PC-3 (cell line): ENCODE results near the gene TMEM17. TPM values are rescaled to one million over a fixed set of nuclear protein-coding genes. Genes with fewer than 3 reads are reported as not detected.

Experiments
- ATAC-seq: fragments of 200-7000 bp; cut with Tn5 transposase; 2 replicates; pipeline ENCODE4 v1.9.1; 2020; ENCODE audit warnings: mild to moderate bottlenecking, moderate library complexity
- BruUV-seq: library from RNA; stranded (reverse); fragments of 400-500 nt; replicated peaks from 2 replicates; lab custom pipeline; 2021; lab: Mats Ljungman, UMichigan
- CTCF ChIA-PET: fragments of 300-600 bp; sonication (Branson Sonifier 250); formaldehyde crosslinking; loops from one replicate; lab custom pipeline; 2022; ENCODE audit warnings: antibody characterized with exemption; lab: Charles Lee
- POLR2A ChIA-PET: fragments of 300-600 bp; sonication (Branson Sonifier 250); formaldehyde crosslinking; loops from one replicate; lab custom pipeline; 2022; ENCODE audit warnings: antibody characterized with exemption; ENCODE audit not compliant: unreplicated experiment; lab: Charles Lee
- DNase-seq: peaks from one replicate; pipeline ENCODE4 v3.0.0-alpha.2; 2015
- H2AFZ ChIP-seq: fragments of 300-600 bp; sonication (generic); 2 replicates; pipeline ENCODE4 v1.6.0; 2016; ENCODE audit warnings: antibody characterized with exemption, low read length
- H3F3A ChIP-seq: fragments of 300-600 bp; sonication (generic); one replicate; pipeline ENCODE4 v1.6.0; 2017; ENCODE audit warnings: antibody characterized with exemption, low read length, control low read depth, mild to moderate bottlenecking; ENCODE audit not compliant: unreplicated experiment
- H3K27ac ChIP-seq: fragments of 300-600 bp; sonication (generic); 2 replicates; pipeline ENCODE4 v1.5.1; 2016; ENCODE audit warnings: mild to moderate bottlenecking, low read length
- H3K27me3 ChIP-seq: fragments of 300-600 bp; sonication (generic); 2 replicates; pipeline ENCODE4 v1.6.1; 2016; ENCODE audit warnings: low read length, mixed read lengths
- H3K36me3 ChIP-seq: fragments of 300-600 bp; sonication (generic); 2 replicates; pipeline ENCODE4 v1.6.1; 2016; ENCODE audit warnings: low read depth, mixed run types, low read length, mixed read lengths
- H3K4me1 ChIP-seq: fragments of 300-600 bp; sonication (generic); 2 replicates; pipeline ENCODE4 v1.5.1; 2016; ENCODE audit warnings: low read length; ENCODE audit not compliant: insufficient read depth
- H3K4me2 ChIP-seq: fragments of 300-600 bp; sonication (generic); 2 replicates; pipeline ENCODE4 v1.6.0; 2016; ENCODE audit warnings: low read length
- H3K4me3 ChIP-seq: fragments of 300-600 bp; sonication (generic); 2 replicates; pipeline ENCODE4 v1.5.1; 2016; ENCODE audit warnings: mild to moderate bottlenecking, low read length, mixed read lengths
- H3K79me2 ChIP-seq: fragments of 300-600 bp; sonication (generic); 2 replicates; pipeline ENCODE4 v1.6.1; 2017; ENCODE audit warnings: low read length, mixed read lengths
- H3K9ac ChIP-seq: fragments of 300-600 bp; sonication (generic); 2 replicates; pipeline ENCODE4 v1.6.0; 2016; ENCODE audit warnings: mild to moderate bottlenecking, low read length
- H3K9me2 ChIP-seq: fragments of 300-600 bp; sonication (generic); replicated peaks from 2 replicates; pipeline ENCODE4 v1.6.1; 2016; ENCODE audit warnings: mixed run types, low read length, mixed read lengths
- H3K9me3 ChIP-seq: fragments of 300-600 bp; sonication (generic); 2 replicates; pipeline ENCODE4 v1.6.1; 2016; ENCODE audit warnings: low read length, mixed read lengths
- H4K20me1 ChIP-seq: fragments of 300-600 bp; sonication (generic); 2 replicates; pipeline ENCODE4 v1.6.1; 2016; ENCODE audit warnings: low read length, mixed read lengths
- EZH2 ChIP-seq: fragments of 300-600 bp; sonication (generic); IDR thresholded peaks from one replicate; pipeline ENCODE4 v1.6.1; 2017; ENCODE audit warnings: antibody characterized with exemption, mild to moderate bottlenecking, low read length; ENCODE audit not compliant: unreplicated experiment
- EZH2phosphoT487 ChIP-seq: fragments of 300-600 bp; sonication (generic); IDR thresholded peaks from 2 replicates; pipeline ENCODE4 v1.6.1; 2018; ENCODE audit warnings: mild to moderate bottlenecking, antibody characterized with exemption, low read length, borderline replicate concordance
- intact Hi-C: fragments of 100-400 bp; cut with micrococcal nuclease; formaldehyde crosslinking; loops from 2 replicates; pipeline ENCODE4 v1.9.0; 2023
- total RNA-seq: library from RNA; depleted of rRNA; stranded (reverse); fragments of >200 nt; gene quantifications from 2 replicates; pipeline ENCODE4 v1.2.3, GENCODE V29; 2014
- TF ChIP-seq, protein P1 (sequence below): fragments of 300-600 bp; sonication (generic); conservative IDR thresholded peaks from 2 replicates; pipeline ENCODE4 v1.5.1; 2017; ENCODE audit warnings: antibody characterized with exemption, low read depth, mild to moderate bottlenecking, low read length

The TMEM17 gene
- total RNA-seq, 1 experiment from 2014 or later: 2.9 TPM

- Histone ChIP-seq H4K20me1 (no peaks in the 10 kb centered on the region), H2AFZ (no peak overlapping the region), H3K4me3 (no peak overlapping the region), H3K4me2 (no peak overlapping the region), H3K9me2 (no peaks in the 10 kb centered on the region), H3K36me3 (no peaks in the 10 kb centered on the region), H3F3A (no peaks in the 10 kb centered on the region), H3K9ac (no peak overlapping the region), H3K9me3 (no peaks in the 10 kb centered on the region), H3K27ac (no peak overlapping the region), H3K79me2 (no peaks in the 10 kb centered on the region), H3K27me3 (no peaks in the 10 kb centered on the region), H3K4me1 (no peaks in the 10 kb centered on the region)
- ChIA-PET CTCF (no interaction called here), POLR2A (no interaction called here)
- BruUV-seq: no TSS peak
- TF ChIP-seq, protein P1, sequence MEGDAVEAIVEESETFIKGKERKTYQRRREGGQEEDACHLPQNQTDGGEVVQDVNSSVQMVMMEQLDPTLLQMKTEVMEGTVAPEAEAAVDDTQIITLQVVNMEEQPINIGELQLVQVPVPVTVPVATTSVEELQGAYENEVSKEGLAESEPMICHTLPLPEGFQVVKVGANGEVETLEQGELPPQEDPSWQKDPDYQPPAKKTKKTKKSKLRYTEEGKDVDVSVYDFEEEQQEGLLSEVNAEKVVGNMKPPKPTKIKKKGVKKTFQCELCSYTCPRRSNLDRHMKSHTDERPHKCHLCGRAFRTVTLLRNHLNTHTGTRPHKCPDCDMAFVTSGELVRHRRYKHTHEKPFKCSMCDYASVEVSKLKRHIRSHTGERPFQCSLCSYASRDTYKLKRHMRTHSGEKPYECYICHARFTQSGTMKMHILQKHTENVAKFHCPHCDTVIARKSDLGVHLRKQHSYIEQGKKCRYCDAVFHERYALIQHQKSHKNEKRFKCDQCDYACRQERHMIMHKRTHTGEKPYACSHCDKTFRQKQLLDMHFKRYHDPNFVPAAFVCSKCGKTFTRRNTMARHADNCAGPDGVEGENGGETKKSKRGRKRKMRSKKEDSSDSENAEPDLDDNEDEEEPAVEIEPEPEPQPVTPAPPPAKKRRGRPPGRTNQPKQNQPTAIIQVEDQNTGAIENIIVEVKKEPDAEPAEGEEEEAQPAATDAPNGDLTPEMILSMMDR: no peak
- TF ChIP-seq EZH2 (no peak), EZH2phosphoT487 (no peak)
- intact Hi-C loops: no loop called here
- no peak for ATAC-seq
- DNase-seq: no peak
Measured at GRCh38 chr2:62495761-62496160, 10.2 kb downstream of the TMEM17 start.

- TF ChIP-seq EZH2phosphoT487: no peak
- TF ChIP-seq, protein P1: no peak
- TF ChIP-seq EZH2: no peak
- H3K9me3 ChIP-seq: no peaks in the 10 kb centered on the region
- POLR2A ChIA-PET: interaction anchor here (0.6 kb wide), 1 partner anchor 642 kb away, joined by 3 read pairs; no protein-coding TSS in a partner anchor
- H3K9me2 ChIP-seq: no peaks in the 10 kb centered on the region
- no TSS peak for BruUV-seq
- CTCF ChIA-PET: no interaction called here
- H3K9ac ChIP-seq: no peak overlapping the region
- no peak for ATAC-seq
- intact Hi-C loops: no loop called here
- no peaks in the 10 kb centered on the region for H3K4me1 ChIP-seq
- H3K4me3 ChIP-seq: no peak overlapping the region
- no peaks in the 10 kb centered on the region for H3K27me3 ChIP-seq
- DNase-seq: no peak
- H3K27ac ChIP-seq: no peak overlapping the region
- H4K20me1 ChIP-seq: no peaks in the 10 kb centered on the region
- no peaks in the 10 kb centered on the region for H3K36me3 ChIP-seq
- no peaks in the 10 kb centered on the region for H3F3A ChIP-seq
- no peak overlapping the region for H3K4me2 ChIP-seq
- no peak overlapping the region for H2AFZ ChIP-seq
- no peaks in the 10 kb centered on the region for H3K79me2 ChIP-seq
Measured at GRCh38 chr2:62492048-62492447, 13.9 kb downstream of the TMEM17 start.

DNA sequence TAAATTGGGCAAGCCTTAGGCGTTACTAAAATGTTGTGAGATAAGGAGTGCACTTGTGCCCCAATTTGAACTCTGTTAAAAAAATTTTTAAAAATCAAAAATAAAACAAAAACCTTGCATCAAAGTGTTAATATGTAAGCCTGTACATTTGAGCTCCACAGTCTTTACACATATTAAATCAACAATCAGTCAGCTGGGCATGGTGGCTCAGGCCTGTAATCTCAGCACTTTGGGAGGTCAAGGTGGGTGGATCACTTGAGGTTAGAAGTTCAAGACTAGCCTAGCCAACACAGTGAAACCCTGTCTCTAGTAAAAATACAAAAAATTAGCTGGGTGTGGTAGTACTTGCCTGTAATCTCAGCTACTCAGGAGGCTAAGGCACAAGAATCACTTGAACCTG, 16.3 kb downstream of the TMEM17 start:
- Histone ChIP-seq H3K4me2 (no peak overlapping the region), H3K9ac (no peak overlapping the region), H2AFZ (no peak overlapping the region), H3K9me2 (no peaks in the 10 kb centered on the region), H3K9me3 (no peaks in the 10 kb centered on the region), H3F3A (no peaks in the 10 kb centered on the region), H4K20me1 (no peaks in the 10 kb centered on the region), H3K36me3 (no peaks in the 10 kb centered on the region), H3K27ac (no peak overlapping the region), H3K27me3 (no peaks in the 10 kb centered on the region), H3K4me1 (peaks cover 10% of the 10 kb centered on the region), H3K79me2 (no peaks in the 10 kb centered on the region), H3K4me3 (no peak overlapping the region)
- intact Hi-C loops: no loop called here
- BruUV-seq: no TSS peak
- ATAC-seq (no peak), DNase-seq (no peak)
- POLR2A ChIA-PET: no interaction called here
- TF ChIP-seq EZH2 (no peak), EZH2phosphoT487 (no peak)
- TF ChIP-seq, protein P1: no peak
- CTCF ChIA-PET: no interaction called here
